Measurements from ENCODE around the gene CYB5D1. TPM values are rescaled to one million over a fixed set of nuclear protein-coding genes. Genes with fewer than 3 reads are reported as not detected.

Gene CYB5D1
- total RNA-seq, 1 donor from 2014 or later = 21.1 TPM

DNA sequence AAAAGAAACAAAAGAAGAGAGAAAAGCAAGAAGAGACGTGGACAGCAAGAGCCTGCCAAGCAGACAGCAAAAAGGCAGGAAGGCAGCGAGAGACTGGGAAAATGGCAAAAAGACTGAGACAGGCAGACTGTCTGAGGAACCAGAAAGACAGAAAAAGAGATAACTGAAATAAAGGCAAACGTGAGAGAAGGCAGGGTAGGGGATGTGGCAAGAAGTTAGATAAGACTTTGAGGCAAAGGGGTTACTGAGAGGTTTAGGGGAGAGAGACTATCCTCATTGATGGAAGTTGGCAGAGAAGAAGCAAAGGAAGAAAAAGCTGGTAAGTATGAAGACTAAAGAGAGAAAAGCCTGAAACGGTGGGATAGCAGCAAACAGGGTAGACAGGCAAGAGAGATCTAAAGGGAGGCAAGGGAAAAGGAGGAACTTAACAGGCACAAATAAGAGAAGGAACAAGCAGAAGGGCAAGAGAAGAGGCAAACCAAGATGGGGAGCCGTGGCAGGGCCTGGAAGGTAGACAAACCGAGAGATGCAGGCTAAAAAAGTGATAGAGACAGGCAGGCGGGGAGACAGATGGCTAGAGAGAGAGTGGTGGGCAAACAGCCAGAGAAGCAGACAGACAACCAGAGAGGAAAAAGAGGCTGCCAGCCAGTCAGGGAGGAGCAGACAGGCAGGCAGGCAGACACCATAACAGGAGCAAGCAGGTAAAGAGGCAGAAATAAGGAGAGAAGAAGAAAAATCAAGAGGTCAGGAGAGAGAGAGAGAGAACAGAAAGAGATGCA, 23.7 kb downstream of the CYB5D1 start:
- Histone ChIP-seq H3K9ac (ENCODE audit: low read length) (peak overlapping the region; percentile 25), H3K27ac (ENCODE audit: low read depth, low read length) (no peak overlapping the region), H2AFZ (ENCODE audit: low read depth, low read length) (no peak overlapping the region), H3K4me1 (ENCODE audit: insufficient read depth, low read length) (peaks cover 10% of the 10 kb centered on the region), H3K9me3 (ENCODE audit: insufficient read depth, low read depth, low read length) (no peaks in the 10 kb centered on the region), H4K20me1 (ENCODE audit: insufficient read depth, low read length) (no peaks in the 10 kb centered on the region), H3K79me2 (ENCODE audit: insufficient read depth, low read length) (peaks cover 12% of the 10 kb centered on the region), H3K4me3 (ENCODE audit: insufficient read depth, low read depth, low read length) (no peak overlapping the region), H3K27me3 (ENCODE audit: insufficient read depth, low read length) (no peaks in the 10 kb centered on the region), H3K4me2 (ENCODE audit: low read length) (peak overlapping the region; percentile 12), H3K36me3 (ENCODE audit: insufficient read depth, low read length) (peaks cover 14% of the 10 kb centered on the region)
- FAIRE-seq = no peak
- no peaks in the 10 kb centered on the region for H3K27me3 Mint-ChIP-seq (ENCODE audit: low read depth, unreplicated experiment)
- no peaks in the 10 kb centered on the region for H3K4me1 Mint-ChIP-seq (ENCODE audit: low read depth, unreplicated experiment)
- no peak overlapping the region for H3K27ac Mint-ChIP-seq (ENCODE audit: unreplicated experiment)
- no peak overlapping the region for H3K4me3 Mint-ChIP-seq (ENCODE audit: unreplicated experiment)
- no peak for TF ChIP-seq EZH2 (IDR thresholded peaks at IDR 0.05; ENCODE audit: insufficient read depth, low read length)
- TF ChIP-seq, protein P1, sequence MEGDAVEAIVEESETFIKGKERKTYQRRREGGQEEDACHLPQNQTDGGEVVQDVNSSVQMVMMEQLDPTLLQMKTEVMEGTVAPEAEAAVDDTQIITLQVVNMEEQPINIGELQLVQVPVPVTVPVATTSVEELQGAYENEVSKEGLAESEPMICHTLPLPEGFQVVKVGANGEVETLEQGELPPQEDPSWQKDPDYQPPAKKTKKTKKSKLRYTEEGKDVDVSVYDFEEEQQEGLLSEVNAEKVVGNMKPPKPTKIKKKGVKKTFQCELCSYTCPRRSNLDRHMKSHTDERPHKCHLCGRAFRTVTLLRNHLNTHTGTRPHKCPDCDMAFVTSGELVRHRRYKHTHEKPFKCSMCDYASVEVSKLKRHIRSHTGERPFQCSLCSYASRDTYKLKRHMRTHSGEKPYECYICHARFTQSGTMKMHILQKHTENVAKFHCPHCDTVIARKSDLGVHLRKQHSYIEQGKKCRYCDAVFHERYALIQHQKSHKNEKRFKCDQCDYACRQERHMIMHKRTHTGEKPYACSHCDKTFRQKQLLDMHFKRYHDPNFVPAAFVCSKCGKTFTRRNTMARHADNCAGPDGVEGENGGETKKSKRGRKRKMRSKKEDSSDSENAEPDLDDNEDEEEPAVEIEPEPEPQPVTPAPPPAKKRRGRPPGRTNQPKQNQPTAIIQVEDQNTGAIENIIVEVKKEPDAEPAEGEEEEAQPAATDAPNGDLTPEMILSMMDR (IDR thresholded peaks at IDR 0.05; ENCODE audit: insufficient read depth, low read depth, low read length) = no peak
- no peak for DNase-seq (ENCODE audit: low read depth)
- no peaks in the 10 kb centered on the region for H3K36me3 Mint-ChIP-seq (ENCODE audit: low read depth, unreplicated experiment)
- H3K9me3 Mint-ChIP-seq (ENCODE audit: unreplicated experiment) = no peaks in the 10 kb centered on the region

DNA sequence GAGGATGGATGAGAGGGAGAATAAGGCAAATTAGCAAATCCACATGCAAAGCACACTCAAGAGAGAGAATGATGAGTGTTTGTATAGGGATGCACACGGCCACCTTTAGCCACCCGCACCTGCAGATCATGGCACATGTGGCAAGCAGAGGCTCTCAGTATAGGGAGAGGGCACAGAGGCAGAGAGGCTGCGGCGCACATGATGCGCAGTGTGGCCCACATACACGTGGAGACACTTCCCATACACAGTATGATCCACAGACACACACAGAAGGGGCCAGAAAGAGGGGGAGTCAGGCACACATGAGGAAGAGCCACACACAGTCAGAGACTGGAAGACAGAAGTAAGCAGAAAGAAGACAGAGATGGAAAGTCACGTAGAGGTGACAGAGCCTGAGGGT, 24.3 kb downstream of the CYB5D1 start:
- no peak overlapping the region for H3K4me3 ChIP-seq (ENCODE audit: insufficient read depth, low read depth, low read length)

More for the DNA sequence above, 24.3 kb downstream of the CYB5D1 start:
- no peaks in the 10 kb centered on the region for H3K27me3 Mint-ChIP-seq (ENCODE audit: low read depth, unreplicated experiment)
- H4K20me1 ChIP-seq (ENCODE audit: insufficient read depth, low read length) = no peaks in the 10 kb centered on the region
- FAIRE-seq = no peak
- H3K9ac ChIP-seq (ENCODE audit: low read length) = peak overlapping the region; percentile 25
- no peaks in the 10 kb centered on the region for H3K36me3 Mint-ChIP-seq (ENCODE audit: low read depth, unreplicated experiment)
- no peak overlapping the region for H2AFZ ChIP-seq (ENCODE audit: low read depth, low read length)
- H3K4me3 Mint-ChIP-seq (ENCODE audit: unreplicated experiment) = no peak overlapping the region
- no peaks in the 10 kb centered on the region for H3K9me3 ChIP-seq (ENCODE audit: insufficient read depth, low read depth, low read length)
- H3K4me1 Mint-ChIP-seq (ENCODE audit: low read depth, unreplicated experiment) = no peaks in the 10 kb centered on the region
- H3K4me2 ChIP-seq (ENCODE audit: low read length) = peak overlapping the region; percentile 12
- H3K27ac Mint-ChIP-seq (ENCODE audit: unreplicated experiment) = no peak overlapping the region
- no peaks in the 10 kb centered on the region for H3K27me3 ChIP-seq (ENCODE audit: insufficient read depth, low read length)
- DNase-seq (ENCODE audit: low read depth) = no peak
- H3K36me3 ChIP-seq (ENCODE audit: insufficient read depth, low read length) = peaks cover 14% of the 10 kb centered on the region
- H3K79me2 ChIP-seq (ENCODE audit: insufficient read depth, low read length) = peaks cover 12% of the 10 kb centered on the region
- no peak overlapping the region for H3K27ac ChIP-seq (ENCODE audit: low read depth, low read length)
- H3K4me1 ChIP-seq (ENCODE audit: insufficient read depth, low read length) = peaks cover 13% of the 10 kb centered on the region
- no peaks in the 10 kb centered on the region for H3K9me3 Mint-ChIP-seq (ENCODE audit: unreplicated experiment)
- TF ChIP-seq, protein P1 (IDR thresholded peaks at IDR 0.05; ENCODE audit: insufficient read depth, low read depth, low read length) = no peak
- TF ChIP-seq EZH2 (IDR thresholded peaks at IDR 0.05; ENCODE audit: insufficient read depth, low read length) = no peak

Measured in astrocyte (in vitro differentiated cells and primary cell).